HG03175 (cell line): ENCODE results near the gene ZNF385C.
A peak's percentile ranks its signal among the peaks of the same experiment; 100 is the strongest.

ENCODE experiments used
- ATAC-seq: cut with Tn5 transposase; IDR thresholded peaks from one replicate; pipeline ENCODE4 v1.9.1; 2021; ENCODE audit warnings: mild to moderate bottlenecking, moderate library complexity; ENCODE audit not compliant: unreplicated experiment

Gene ZNF385C

DNA sequence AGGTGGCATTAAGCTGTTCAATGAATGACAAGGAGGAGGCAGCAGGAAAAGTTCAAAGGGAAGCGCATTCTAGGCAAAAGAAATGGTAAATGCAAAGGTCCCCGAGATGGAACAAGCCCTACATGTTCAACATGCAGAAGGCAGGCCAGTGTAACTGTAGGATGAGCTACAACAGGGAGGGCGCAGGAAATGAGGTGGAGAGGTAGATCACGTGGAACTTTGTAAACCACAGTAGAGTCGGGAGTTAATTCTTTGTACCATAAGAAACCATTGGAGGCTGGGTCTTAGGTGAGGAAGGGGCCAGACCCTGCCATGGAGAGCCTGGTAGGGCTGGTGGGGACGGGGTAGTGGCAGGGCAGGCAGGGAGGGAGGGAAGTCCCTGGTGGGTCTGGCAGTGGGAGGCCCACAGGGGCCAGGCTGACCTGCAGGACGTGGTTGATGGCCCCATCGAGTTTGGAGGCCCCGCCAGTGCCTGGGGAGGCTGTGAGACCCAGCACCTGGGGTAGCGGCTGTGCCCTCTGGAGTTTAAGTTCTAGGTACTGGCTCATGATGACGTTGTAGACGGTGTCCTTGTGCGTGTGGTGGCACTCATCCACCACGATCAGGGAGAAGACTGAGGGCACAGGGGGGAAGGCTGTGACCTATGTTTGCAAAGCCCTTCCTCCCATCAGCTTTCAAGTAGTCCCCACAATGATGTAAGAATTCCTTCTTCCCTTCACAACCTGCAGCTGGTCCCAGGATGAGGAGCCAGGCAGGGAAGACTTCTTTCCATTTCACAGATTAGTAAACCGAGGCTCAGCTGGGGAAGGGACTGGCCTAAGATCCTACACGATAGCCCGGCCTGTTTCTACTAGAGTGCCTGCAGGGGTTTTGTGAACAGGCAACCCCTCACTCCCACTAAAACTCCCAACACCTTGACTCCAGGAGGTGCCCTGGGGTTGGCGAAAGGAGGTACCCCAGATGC is 12.3 kb upstream of the ZNF385C start:
- no peak for ATAC-seq

DNA sequence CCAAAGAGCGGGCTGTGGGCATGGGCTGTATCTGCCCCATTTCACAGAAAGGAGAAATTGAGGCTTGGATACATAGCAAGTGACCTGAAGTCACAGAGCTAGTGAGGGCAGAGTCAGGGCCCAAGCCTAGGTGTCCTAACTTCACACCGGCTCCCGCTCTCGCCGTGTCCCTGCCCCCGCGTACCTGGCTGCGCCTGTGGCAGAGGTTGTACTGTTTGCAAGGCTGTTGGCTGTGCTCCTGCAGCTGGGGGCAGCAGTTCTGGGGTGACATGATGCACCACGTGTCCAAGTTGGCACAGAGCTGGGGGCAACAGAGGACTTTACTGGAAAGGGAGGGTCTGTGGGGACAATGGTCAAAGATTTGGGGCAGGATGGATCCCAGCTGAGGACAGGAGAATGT is 10.8 kb upstream of the ZNF385C start:
- no peak for ATAC-seq

DNA sequence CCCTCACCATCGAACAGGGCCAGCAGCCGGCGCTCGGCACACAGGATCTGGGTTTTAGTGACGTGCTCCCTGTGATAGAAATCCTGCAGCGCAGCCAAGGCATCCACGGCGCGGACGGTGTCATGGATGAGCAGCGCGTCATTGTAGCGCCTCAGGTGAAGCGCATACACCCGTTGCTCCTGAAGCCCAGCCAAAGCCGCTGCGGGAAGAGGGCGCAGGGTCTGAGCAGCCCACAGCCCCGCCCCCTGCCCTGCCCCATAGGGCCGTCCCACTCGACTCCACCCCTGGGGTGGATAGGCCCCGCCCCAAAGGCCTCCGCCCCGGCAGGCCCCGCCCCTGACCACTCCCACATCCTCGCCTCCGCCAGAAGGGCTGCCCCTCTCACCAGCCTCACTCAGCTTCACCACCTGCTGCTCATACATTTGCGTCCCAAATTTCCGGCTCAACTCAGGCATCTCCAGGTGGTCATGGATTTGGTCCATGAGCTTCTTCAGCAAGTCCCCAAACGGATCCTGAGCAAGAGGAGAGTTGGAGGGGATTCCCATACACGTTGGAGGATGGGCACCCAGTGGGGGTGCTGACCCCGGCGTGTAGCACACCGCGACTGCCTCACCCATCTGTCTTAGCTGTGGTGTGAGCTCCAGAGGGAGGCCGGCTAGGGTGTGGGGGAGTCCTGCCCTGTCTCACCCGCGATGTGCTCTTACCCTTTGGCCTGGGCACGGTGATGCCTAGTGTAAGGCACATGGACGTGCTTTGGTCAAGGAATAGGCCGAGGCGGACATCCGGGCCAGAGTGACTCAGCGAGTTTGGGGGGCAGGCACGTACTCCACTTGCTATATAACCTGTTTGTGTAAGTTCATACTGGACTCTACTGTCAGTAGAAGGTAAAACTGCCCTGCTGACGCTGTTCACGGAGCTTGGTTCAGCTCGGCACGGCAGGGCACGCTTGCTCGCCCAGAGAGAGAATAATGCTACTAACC is 9.6 kb upstream of the ZNF385C start:
- ATAC-seq = peak; percentile 53

DNA sequence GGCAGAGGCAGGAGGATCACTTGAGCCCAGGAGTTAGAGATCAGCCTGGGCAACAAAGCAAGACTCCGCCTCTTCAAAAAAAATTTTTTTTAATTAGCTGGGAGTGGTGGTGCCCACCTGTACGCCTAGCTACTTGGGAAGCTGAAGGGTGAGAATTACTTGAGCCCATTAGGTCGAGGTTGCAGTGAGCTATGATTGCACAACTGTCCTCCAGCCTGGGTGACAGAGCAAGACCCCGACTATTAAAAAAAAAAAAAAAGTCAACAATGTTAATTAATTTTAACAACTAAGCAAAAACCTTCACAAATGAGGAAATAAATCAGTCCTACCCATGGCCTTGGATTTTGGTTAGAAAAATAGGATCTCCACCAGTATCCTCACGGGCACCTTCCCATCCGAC is 8.9 kb upstream of the ZNF385C start:
- ATAC-seq = no peak

DNA sequence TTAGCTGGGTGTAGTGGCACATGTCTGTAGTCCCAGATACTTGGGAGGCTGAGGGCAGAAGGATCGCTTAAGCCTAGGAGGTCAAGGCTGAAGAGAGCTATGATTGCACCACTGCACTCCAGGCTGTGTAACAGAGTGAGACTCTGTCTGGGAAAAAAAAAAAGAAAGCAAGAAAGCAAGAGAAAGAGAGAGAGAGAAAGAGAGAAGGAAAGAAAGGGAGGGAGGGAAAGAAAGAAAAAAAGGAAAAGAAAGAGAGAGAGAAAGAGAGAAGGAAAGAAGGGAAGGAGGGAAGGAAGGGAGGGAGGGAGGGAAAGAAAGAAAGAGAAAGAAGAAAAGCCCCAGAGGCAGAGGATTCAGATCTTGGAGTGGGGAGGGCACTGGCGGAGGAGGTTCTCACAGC is 7.7 kb upstream of the ZNF385C start:
- ATAC-seq = no peak

DNA sequence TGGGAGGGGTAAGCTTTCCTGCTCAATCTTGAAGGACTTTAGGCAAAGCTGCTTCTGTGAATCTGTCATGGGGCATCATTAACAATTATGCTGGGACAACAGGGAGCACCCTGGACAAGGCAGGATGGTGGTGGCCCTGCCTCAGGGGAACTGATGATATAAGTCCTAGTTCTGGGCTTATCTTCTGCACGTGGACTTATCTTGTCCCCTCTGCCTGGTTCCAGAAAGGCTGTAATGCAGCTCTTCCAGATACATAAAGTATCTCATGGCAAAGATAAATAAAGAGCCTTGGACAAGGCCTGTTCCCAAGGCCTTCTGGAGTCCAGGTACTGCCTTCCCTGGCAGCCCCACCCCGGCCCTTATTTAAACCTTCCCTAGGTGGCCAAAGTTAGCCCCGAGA is 6.0 kb upstream of the ZNF385C start:
- ATAC-seq = no peak

DNA sequence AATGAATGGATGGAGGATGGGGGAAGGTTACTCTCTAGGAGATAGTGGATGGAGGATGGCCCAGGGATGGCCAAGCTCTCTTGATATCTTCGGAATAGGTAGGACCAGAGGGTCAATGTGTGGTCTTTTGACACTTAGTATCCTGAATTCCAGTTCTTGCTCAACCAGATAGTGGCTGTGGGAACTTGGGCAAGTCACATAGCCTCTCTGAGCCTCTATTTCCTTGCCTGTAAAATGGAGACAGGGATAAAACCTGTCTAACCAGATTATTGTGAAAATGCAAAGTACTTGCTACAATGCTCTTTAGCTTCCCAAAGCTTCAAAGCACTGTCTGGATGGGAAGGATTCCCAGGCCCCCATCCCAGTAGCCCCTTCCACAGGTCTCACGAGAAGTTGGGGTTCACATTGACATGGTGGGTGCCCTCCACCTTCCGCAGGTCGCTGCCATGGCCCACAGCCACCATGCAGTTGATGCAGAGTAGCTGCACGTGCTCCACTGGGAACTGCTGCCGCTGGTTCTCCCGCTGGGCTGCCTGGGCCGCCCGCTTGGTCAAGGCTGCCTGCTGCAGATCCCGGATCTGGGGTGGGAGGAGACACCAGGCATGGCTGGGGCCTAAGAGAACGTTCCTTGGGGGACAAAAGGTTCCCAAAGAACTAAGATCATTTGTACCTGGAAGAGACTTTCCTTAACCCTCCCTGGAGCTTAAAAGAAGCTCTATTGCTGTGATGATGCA is 5.1 kb upstream of the ZNF385C start:
- ATAC-seq = no peak

DNA sequence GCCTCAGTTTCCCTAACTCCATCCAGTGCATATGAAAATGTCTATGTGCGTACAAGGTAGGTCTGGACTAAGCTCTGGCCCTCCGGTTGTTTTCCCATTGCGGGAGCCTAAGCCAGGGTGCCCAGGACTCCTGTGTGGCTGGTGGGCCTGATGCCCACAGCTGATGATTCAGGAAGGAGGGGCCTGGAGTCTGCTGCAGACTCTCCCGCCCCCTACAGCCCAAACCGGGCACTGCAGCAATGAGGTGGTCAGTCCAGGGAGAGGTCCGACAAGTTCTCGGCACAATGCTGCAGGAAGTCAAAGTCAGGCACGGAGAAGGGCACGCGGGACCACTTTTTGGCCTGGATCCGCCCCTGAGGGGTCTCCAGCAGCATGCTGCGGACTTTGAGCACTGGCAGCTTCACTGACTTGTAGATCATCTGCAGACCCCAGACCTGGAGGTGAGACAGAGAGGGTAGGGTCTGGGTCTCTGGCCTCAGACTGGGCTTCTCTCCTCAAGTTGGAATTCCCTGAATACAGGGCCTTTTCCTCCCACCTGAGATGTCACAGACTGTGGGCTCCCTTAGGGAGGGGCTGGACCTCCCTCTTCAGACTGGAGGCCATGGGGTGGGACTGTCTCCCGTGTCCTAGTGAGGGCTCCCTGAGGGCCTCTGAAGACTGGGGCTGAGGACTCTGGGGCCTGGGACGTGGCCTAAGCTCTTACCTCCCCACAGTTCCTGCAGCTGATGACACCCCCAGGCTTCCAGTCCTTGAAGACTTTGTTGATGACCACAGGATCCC is 3.4 kb upstream of the ZNF385C start:
- no peak for ATAC-seq

DNA sequence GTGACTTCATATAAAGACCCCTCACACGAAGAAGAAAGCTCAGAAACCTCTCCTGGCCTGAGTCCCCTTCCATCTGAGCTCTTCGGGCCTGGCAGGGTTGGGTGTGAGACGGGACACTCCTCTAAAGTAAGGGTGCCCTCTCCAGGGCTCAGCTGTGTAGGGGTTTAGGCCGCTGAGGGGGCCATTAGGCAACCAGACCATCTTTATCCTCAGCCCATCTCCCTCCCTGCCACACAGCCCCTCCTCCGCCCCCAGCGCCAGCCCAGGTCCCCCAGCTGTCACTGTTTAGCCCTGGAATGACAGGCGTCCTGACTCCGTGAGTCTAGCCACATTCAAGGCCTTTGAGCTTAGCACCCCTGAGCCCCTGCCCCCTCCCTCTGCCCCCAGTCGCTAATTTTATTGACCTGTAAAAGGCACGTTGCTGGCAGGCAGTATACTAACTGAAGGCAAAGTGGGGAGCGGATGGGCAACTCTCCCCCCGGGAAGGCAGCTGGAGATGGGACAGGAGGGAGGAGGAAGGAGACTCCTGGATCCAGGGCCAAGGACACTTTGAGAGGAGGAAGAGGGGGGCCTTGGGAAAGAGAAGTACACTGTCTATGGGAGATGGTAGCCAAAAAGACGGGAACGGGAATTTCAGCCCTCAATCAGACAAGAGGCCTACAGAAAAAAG is 592 bp upstream of the ZNF385C start:
- ATAC-seq = no peak

DNA sequence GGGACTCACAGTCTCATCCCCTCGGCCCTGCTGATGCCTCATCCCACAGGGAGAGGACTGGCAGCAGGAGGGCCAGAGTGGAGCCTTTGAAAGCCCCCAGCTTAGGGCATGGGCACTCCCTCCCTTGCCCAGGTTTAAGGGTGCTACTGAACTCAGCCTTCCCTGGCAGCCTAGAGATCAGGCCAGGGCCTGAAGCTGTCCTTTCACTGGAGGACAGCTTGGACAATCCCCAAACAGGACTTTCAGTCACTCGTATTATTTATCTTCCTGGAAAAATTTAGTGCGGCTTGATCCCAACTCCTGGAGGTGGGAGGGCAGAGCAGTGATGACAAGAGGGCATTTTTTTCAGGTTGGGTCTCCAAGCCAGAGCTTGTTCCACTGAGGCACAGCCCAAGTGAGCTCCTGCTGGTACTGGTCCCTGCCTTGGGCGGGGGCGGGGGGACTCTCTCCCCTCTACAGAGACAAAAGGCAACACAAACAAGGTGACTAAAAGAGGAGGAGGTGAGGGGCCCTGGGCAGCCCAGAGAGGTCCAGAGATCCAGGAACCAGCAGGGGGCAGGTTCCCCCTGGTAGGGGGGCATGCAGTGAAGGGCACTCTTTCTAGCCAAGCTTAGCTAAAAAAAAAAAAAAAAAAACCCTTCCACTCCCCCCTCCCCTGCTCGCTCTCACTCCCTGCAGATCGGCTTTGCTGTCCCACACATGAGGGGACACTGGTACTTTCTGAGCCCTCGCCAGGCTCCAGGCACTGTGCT is 1.7 kb downstream of the ZNF385C start:
- ATAC-seq = no peak

DNA sequence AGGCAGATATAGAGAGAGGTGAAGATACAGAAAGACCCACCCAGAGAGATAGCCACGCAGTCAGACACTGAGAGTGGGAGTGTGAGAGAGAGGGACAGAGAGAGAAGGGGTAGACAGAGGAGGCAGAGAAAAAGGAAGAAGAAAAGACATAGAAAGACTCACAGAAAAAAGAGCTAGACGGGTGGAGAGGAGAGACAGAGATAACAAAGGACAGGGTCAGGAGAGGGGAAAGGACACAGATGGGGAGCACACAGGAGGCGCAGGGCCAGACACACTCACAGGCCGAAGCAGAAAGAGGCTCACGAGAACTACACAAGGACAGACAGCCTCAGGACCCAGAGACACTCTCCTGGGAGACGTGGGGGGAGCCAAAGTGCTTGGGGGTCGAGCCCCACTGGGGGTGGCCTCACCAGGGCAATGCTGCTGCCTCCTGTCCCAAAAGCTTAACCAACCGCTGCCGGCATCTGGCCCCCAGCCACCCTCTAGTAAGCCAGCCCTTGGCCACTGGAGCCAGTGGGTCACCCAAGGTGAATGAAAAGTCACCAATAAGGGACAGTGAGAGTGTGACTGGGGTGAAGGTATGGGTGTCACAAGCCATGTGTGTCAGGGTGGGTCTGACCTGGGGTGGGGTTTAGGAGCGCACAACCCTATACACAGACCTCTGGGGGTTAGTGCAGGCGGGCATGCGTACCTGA is 3.8 kb downstream of the ZNF385C start:
- ATAC-seq = no peak

DNA sequence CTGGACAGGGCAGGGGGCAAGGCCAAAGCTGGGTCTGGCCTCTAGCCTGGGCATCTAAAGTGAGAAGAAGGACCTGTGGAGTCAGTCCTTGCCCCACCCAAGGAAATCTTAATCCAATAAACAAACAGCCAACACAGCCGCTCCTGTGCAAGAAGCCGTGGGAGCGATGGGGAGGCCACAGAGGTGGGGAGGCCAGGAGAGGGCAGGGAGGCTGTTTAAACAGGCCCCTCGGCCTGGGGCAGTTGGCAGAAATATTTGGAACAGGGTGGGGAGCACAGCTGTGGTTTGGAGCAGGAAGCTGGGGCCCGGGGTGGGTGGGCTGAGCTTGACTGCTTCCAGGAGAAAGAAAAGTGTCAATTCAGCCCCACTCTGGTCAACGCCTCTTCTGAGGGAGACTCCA is 5.3 kb downstream of the ZNF385C start:
- ATAC-seq = no peak

DNA sequence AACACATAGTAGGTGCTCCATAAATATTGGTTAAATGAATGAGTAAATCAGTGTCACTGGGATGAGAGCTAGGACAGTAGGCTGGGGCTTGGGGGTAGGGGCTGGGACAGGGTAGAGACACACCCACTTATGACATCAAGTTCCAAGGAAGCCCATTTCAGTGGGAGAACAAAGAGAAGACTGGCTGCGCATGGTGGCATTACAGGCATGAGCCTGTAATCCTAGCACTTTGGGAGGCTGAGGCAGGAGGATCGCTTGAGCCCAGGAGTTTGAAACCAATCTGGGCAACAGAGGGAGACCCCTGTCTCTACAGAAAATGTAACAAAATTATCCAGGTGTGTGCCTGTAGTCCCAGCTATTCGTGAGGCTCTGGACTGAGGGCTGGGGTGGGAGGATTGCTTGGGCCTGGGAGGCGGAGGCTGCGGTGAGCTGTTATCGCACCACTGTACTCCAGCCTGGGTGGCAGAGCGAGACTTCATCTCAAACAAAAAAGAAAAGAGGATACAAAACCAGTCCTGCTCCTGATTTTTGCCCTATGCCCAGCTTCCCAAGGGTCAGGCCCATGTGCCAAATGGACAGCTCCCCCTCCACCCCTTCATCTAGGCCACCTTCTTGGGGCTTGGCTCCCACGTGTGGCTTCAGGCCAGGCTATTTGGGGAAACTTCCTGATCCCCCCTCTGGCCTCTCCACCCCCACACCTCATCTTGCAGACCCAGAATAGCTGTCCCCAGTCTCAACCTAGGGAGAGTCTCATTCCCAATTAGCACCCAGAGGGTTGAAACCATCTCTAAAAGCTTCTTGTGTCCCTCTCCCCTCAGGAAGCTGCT is 7.1 kb downstream of the ZNF385C start:
- no peak for ATAC-seq

DNA sequence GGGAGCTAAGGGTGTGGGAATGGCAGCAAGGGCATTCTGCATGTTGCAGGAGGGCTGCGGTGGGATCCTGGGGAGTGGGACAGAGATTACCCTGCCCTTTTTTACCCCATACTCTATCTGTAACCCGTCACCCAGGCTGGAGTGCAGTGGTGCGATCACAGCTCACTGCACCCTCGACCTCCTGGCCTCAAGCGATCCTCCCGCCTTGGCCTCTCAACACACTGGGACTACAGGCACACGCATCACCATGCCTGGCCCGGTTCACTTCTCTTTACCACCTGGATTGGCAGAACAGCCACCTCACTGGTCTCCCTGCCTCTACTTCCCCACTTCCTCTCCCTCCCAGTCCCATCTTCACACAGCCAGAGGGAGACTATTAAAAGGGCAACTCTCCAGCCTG is 9.5 kb downstream of the ZNF385C start:
- no peak for ATAC-seq

DNA sequence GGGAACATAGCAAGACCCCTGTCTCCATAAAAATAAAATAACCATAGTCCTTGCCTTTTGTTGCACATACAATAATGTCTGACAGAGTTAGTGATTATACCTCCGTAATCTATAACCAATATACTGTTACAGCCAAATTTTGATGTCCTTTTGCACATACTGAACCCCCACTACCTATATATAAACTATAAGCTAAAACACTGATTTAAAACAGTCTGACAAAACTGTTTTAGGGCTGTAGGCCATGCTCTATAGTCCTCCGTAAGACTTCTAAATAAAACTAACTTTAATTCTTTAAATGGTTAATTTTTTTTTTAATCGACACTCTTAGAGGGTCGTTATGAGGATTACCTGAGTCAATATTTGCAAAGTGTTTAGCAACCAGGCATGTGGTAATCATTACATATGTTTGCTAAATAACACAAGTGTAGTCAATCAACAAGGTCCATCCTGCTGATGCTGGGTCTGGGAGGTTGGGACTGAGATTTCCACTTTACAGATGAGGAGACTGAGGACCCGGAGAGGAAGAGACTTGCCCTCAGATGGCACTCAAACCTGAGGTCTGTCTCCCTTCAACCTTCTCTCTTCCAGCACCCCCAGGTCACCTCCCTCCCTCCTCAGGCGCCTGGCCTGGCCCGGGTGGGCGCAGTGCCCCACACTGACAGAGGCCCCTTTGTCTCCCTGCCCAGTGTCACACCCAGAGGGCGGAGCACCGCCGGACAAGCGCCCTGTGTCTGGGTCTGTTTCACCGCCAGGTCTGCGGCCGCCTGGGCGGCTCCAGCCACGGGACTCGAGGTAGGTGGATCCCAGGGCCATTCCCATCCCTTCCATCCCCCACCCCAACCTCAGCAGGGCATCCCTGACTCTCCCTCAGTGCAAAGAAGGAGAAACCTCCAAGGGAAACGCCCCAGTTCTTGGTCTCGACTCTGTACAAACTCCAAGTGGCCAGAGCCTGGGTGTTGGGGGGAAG is 10.3 kb downstream of the ZNF385C start:
- ATAC-seq = no peak

DNA sequence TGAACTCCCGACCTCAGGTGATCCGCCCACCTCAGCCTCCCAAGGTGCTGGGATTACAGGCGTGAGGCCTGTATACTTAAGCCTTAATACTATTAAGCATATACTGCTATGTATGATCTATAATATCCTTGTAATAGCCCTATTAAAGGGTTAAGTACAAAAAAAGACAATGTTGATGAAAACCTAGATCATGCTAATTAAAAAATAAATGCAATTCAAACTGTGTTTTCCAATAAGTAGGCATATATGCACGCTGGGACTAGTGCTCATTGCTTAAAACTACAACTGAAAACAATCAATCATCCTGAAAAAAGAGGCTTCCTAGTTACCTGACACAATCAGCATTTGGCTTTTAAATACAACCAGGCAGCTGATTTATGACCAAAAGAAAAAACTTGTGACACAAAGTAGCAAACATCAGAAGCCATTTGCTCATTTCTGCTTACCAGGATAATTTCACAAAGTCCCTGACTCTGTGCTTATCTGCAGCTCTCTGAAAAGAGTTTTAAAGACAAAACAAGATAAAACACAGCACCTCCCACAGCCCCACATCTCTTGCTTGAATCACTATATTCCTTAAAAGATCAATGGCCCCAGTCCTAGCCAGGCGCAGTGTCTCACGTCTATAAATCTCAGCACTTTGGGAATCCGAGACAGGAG is 11.1 kb downstream of the ZNF385C start:
- no peak for ATAC-seq
